Measurements from ENCODE around the gene YARS2. TPM values are rescaled to one million over a fixed set of nuclear protein-coding genes. Genes with fewer than 3 reads are reported as not detected.

Gene YARS2
- total and polyA plus RNA-seq, 9 of the 15 experiments (the other 6 are each of a cell fraction or from before 2014, with no cell fraction given): 15.2 to 40.9 (median 28.7) TPM

DNA sequence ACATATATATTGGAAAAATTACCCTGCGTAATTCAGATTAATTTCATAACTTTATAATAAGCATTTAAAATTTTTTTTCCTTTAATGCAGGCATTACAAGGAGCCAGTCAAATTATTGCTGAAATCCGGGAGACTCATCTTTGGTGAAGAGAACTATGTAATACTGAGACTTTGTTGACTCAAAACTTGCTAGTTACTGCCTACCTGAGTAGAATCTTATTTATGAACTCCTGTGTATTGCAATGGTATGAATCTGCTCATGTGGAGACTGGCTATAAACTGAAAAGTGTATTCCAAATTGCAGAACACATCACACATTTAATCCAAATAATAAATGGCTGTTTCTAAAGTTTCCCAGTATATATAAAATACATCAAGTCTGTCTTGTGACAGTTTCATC is 12.4 kb downstream of the YARS2 start (continued):
- TF ChIP-seq, protein P1, sequence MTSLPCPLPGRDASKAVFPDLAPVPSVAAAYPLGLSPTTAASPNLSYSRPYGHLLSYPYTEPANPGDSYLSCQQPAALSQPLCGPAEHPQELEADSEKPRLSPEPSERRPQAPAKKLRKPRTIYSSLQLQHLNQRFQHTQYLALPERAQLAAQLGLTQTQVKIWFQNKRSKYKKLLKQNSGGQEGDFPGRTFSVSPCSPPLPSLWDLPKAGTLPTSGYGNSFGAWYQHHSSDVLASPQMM (CRISPR knock-in tag; IDR thresholded peaks at IDR 0.05): no peak
- TF ChIP-seq ZNF324 (CRISPR knock-in tag; IDR thresholded peaks at IDR 0.05) (no peak), ZNF644 (tag; IDR thresholded peaks at IDR 0.05; ENCODE audit: low read depth) (no peak), ZNF121 (CRISPR knock-in tag; conservative IDR thresholded peaks at IDR 0.05) (no peak), ADNP (tag; IDR thresholded peaks at IDR 0.05) (no peak), RBBP5 (IDR thresholded peaks at IDR 0.05; ENCODE audit: borderline replicate concordance, insufficient read depth, low read length, poor library complexity, severe bottlenecking) (no peak)

DNA sequence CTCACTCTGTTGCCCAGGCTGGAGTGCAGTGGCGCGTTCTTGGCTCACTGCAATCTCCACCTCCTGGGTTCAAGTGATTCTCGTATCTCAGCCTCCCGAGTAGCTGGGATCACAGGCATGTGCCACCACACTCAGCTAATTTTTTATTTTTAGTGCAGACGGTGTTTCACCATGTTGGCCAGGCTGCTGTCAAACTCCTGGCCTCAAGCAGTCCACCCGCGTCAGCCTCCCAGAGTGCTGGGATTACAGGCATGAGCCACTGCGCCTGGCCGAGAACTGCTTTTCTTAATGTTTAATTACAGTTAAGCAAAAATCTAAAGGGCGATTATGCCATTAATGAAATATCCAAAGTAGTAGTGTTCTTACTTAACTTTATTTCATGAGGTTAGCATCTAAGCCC is 13.6 kb downstream of the YARS2 start:
- H3K79me2 ChIP-seq (ENCODE audit: control insufficient read depth, insufficient read depth, low read length): no peaks in the 10 kb centered on the region
- BruUV-seq (replicated peaks): no TSS peak
- H3K27me3 ChIP-seq (ENCODE audit: control insufficient read depth in 2 of 2, insufficient read depth in 2 of 2, low read length in 2 of 2): no peaks in the 10 kb centered on the region
- no peaks in the 10 kb centered on the region for H4K20me1 ChIP-seq (replicated peaks; ENCODE audit: control insufficient read depth, insufficient read depth, low read length)
- no peaks in the 10 kb centered on the region for H3K9me1 ChIP-seq (ENCODE audit: control insufficient read depth, insufficient read depth, low read length)
- no peak overlapping the region for H3K4me3 ChIP-seq
- no peak overlapping the region for H3K4me2 ChIP-seq (ENCODE audit: insufficient read depth, low read length)
- H3K27ac ChIP-seq (ENCODE audit: extremely low read depth, low read depth, low read length): no peak overlapping the region
- ChIA-PET CTCF (ENCODE audit: low intra/inter-chr PET ratio) (no interaction called here), POLR2A (interaction anchor here (2.1 kb wide), 1 partner anchor 13 kb away, joined by 7 read pairs; the partner anchor contains the start of gene YARS2)
- no peaks in the 10 kb centered on the region for H3K4me1 ChIP-seq (replicated peaks in 1 of 2; ENCODE audit: control insufficient read depth in 2 of 2, insufficient read depth in 2 of 2, low read length in 2 of 2)
- DNase-seq (ENCODE audit: extremely low read depth in 1 of 4, low spot score in 3 of 4) (no peak), FAIRE-seq (no peak), ATAC-seq (no peak)
- H3K9me3 ChIP-seq (replicated peaks; ENCODE audit: control insufficient read depth, insufficient read depth, low read depth, low read length): no peaks in the 10 kb centered on the region
- no peak overlapping the region for H2AFZ ChIP-seq (ENCODE audit: low read depth, low read length)
- H3K9ac ChIP-seq (ENCODE audit: insufficient read depth in 1 of 2, low read depth in 2 of 2, low read length in 2 of 2): no peak overlapping the region
- in situ Hi-C loops (cut with MboI) (no loop called here), intact Hi-C loops (cut with micrococcal nuclease) (no loop called here)
- TF ChIP-seq, protein P2, sequence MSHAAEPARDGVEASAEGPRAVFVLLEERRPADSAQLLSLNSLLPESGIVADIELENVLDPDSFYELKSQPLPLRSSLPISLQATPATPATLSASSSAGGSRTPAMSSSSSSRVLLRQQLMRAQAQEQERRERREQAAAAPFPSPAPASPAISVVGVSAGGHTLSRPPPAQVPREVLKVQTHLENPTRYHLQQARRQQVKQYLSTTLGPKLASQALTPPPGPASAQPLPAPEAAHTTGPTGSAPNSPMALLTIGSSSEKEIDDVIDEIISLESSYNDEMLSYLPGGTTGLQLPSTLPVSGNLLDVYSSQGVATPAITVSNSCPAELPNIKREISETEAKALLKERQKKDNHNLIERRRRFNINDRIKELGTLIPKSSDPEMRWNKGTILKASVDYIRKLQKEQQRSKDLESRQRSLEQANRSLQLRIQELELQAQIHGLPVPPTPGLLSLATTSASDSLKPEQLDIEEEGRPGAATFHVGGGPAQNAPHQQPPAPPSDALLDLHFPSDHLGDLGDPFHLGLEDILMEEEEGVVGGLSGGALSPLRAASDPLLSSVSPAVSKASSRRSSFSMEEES (CRISPR knock-in tag; IDR thresholded peaks at IDR 0.05): no peak
- TF ChIP-seq RBM22 (IDR thresholded peaks at IDR 0.05; ENCODE audit: low read depth, low read length, poor library complexity, severe bottlenecking): no peak
- TF ChIP-seq, protein P3, sequence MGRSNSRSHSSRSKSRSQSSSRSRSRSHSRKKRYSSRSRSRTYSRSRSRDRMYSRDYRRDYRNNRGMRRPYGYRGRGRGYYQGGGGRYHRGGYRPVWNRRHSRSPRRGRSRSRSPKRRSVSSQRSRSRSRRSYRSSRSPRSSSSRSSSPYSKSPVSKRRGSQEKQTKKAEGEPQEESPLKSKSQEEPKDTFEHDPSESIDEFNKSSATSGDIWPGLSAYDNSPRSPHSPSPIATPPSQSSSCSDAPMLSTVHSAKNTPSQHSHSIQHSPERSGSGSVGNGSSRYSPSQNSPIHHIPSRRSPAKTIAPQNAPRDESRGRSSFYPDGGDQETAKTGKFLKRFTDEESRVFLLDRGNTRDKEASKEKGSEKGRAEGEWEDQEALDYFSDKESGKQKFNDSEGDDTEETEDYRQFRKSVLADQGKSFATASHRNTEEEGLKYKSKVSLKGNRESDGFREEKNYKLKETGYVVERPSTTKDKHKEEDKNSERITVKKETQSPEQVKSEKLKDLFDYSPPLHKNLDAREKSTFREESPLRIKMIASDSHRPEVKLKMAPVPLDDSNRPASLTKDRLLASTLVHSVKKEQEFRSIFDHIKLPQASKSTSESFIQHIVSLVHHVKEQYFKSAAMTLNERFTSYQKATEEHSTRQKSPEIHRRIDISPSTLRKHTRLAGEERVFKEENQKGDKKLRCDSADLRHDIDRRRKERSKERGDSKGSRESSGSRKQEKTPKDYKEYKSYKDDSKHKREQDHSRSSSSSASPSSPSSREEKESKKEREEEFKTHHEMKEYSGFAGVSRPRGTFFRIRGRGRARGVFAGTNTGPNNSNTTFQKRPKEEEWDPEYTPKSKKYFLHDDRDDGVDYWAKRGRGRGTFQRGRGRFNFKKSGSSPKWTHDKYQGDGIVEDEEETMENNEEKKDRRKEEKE (IDR thresholded peaks at IDR 0.05; ENCODE audit: borderline replicate concordance in 1 of 2, control insufficient read depth in 1 of 2, low read depth in 2 of 2, low read length in 1 of 2): no peak
- TF ChIP-seq, protein P4, sequence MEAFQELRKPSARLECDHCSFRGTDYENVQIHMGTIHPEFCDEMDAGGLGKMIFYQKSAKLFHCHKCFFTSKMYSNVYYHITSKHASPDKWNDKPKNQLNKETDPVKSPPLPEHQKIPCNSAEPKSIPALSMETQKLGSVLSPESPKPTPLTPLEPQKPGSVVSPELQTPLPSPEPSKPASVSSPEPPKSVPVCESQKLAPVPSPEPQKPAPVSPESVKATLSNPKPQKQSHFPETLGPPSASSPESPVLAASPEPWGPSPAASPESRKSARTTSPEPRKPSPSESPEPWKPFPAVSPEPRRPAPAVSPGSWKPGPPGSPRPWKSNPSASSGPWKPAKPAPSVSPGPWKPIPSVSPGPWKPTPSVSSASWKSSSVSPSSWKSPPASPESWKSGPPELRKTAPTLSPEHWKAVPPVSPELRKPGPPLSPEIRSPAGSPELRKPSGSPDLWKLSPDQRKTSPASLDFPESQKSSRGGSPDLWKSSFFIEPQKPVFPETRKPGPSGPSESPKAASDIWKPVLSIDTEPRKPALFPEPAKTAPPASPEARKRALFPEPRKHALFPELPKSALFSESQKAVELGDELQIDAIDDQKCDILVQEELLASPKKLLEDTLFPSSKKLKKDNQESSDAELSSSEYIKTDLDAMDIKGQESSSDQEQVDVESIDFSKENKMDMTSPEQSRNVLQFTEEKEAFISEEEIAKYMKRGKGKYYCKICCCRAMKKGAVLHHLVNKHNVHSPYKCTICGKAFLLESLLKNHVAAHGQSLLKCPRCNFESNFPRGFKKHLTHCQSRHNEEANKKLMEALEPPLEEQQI (IDR thresholded peaks at IDR 0.05): no peak
- no peak for TF ChIP-seq SMARCA5 (IDR thresholded peaks at IDR 0.05)
- no peak for TF ChIP-seq C11orf30 (IDR thresholded peaks at IDR 0.05; ENCODE audit: low read depth)
- H3K36me3 ChIP-seq (ENCODE audit: control insufficient read depth, insufficient read depth, low read length): peaks cover 96% of the 10 kb centered on the region
- 96% methylated on average over 10 of the region's 10 CpGs for WGBS (ENCODE audit: insufficient coverage, low coverage, missing lambda C conversion rate)

All from K562 (cell line).